Neural progenitor cell (in vitro differentiated cells): ENCODE results near the gene MOB1A. TPM values are rescaled to one million over a fixed set of nuclear protein-coding genes. Genes with fewer than 3 reads are reported as not detected.
"Not testable (repeated sequence)": the region's sequence is repeated elsewhere in the genome, so short reads cannot be mapped to it uniquely, and the experiment has no call there.

Experiments used
- DNase-seq: peaks from one replicate; pipeline ENCODE4 v3.0.0-alpha.2; 2016; ENCODE audit warnings: low spot score
- H2AFZ ChIP-seq: fragments of 200-600 bp; sonication (generic); replicated peaks from 2 replicates; pipeline ENCODE4 v1.6.1; 2016; ENCODE audit warnings: antibody characterized with exemption
- H3F3A ChIP-seq: fragments of 200-600 bp; sonication (generic); 2 replicates; pipeline ENCODE4 v1.6.1; 2016; ENCODE audit warnings: antibody characterized with exemption, low read depth
- H3K27ac ChIP-seq: fragments of 200-600 bp; sonication (generic); 2 replicates; pipeline ENCODE4 v1.5.1; 2016; ENCODE audit warnings: mild to moderate bottlenecking
- H3K27me3 ChIP-seq: fragments of 200-600 bp; sonication (generic); 2 replicates; pipeline ENCODE4 v1.6.1; 2016; ENCODE audit warnings: mild to moderate bottlenecking, moderate library complexity
- H3K36me3 ChIP-seq: fragments of 200-600 bp; sonication (generic); 2 replicates; pipeline ENCODE4 v1.5.1; 2016
- H3K4me1 ChIP-seq: fragments of 200-600 bp; sonication (generic); 2 replicates; pipeline ENCODE4 v1.6.1; 2016; ENCODE audit warnings: mixed run types
- H3K4me2 ChIP-seq: fragments of 200-600 bp; sonication (generic); 2 replicates; pipeline ENCODE4 v1.6.1; 2016
- H3K4me3 ChIP-seq: fragments of 200-600 bp; sonication (generic); 2 replicates; pipeline ENCODE4 v1.5.1; 2016
- H3K79me2 ChIP-seq: fragments of 200-600 bp; sonication (generic); 2 replicates; pipeline ENCODE4 v1.6.1; 2016; ENCODE audit warnings: low read depth
- H3K9ac ChIP-seq: fragments of 200-600 bp; sonication (generic); 2 replicates; pipeline ENCODE4 v1.6.1; 2016
- H3K9me3 ChIP-seq: fragments of 200-600 bp; sonication (generic); 2 replicates; pipeline ENCODE4 v1.5.1; 2016; ENCODE audit warnings: low read depth
- H4K20me1 ChIP-seq: fragments of 200-600 bp; sonication (generic); 2 replicates; pipeline ENCODE4 v1.6.1; 2016; ENCODE audit warnings: low read depth
- H3K27ac Mint-ChIP-seq: 3 replicates; pipeline ENCODE4 v1.8.0; 2021; ENCODE audit warnings: mixed read lengths
- H3K27me3 Mint-ChIP-seq: 2 replicates; pipeline ENCODE4 v1.8.0; 2022; ENCODE audit warnings: low read depth, mild to moderate bottlenecking, inconsistent platforms, moderate library complexity, mixed read lengths; ENCODE audit not compliant: insufficient read depth
- H3K36me3 Mint-ChIP-seq: 3 replicates; pipeline ENCODE4 v1.8.0; 2021; ENCODE audit warnings: mixed read lengths
- H3K4me1 Mint-ChIP-seq: 3 replicates; pipeline ENCODE4 v1.8.0; 2021; ENCODE audit warnings: mixed read lengths
- H3K4me3 Mint-ChIP-seq: 3 replicates; pipeline ENCODE4 v1.8.0; 2021; ENCODE audit warnings: mild to moderate bottlenecking, moderate library complexity, mixed read lengths
- H3K9me3 Mint-ChIP-seq: 3 replicates; pipeline ENCODE4 v1.8.0; 2020; ENCODE audit warnings: mixed read lengths
- EZH2 ChIP-seq: fragments of 200-600 bp; sonication (generic); IDR thresholded peaks from 2 replicates; pipeline ENCODE4 v1.6.1; 2017; ENCODE audit warnings: antibody characterized with exemption, mild to moderate bottlenecking, moderate library complexity
- EZH2phosphoT487 ChIP-seq: fragments of 200-600 bp; sonication (generic); IDR thresholded peaks from 2 replicates; pipeline ENCODE4 v1.6.1; 2017; ENCODE audit warnings: antibody characterized with exemption
- total RNA-seq: library from RNA; depleted of rRNA; stranded (reverse); fragments of >200 nt; gene quantifications from 2 replicates; pipeline ENCODE4 v1.2.3, GENCODE V29; 2015; ENCODE audit warnings: low replicate concordance
- TF ChIP-seq, protein P1 (sequence below): fragments of 200-600 bp; sonication (generic); IDR thresholded peaks from 2 replicates; pipeline ENCODE4 v1.5.1; 2017; ENCODE audit warnings: antibody characterized with exemption, mild to moderate bottlenecking

Gene MOB1A
- total RNA-seq, 1 donor from 2014 or later: 163 TPM

DNA sequence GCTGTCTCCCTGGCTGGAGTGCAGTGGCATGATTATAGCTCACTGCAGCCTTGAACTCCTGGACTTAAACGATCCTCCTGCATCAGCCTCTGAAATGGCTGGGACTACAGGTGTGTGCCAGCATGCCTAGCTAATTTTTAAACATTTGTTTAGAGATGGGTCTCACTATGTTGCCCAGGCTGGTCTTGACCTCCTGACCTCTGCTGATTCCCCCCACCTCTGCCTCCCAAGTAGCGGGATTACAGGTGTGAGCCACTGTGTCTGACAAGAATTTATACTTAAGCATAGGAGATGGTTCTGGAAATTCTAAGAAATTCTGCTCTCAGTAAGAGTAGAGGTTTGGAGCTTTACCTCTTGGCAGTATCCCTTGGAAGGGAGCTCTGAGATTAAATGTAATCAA lies 38.0 kb upstream of the MOB1A start:
- no peaks in the 10 kb centered on the region for H4K20me1 ChIP-seq

DNA sequence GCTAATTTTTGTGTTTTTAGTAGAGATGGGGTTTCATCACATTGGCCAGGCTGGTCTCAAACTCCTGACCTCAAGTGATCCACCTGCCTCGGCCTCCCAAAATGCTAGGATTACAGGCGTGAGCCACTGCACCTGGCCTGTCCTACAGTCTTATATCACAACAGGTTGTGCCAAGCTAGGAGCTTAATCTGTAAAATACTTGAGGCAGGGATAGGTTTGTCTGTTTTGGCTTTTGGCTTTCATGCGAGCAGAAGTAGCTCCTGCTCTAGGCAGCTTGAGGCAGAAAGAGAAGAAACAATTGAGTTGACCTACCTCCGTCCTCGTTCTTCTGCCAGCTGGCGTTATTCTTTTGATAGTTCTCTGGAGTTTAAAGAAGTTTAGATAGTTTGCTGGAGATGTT lies 37.1 kb upstream of the MOB1A start:
- not testable (repeated sequence) for H3F3A ChIP-seq, H3K9me3 ChIP-seq, H3K27me3 Mint-ChIP-seq, H3K4me1 Mint-ChIP-seq, H3K27ac ChIP-seq, H3K27me3 ChIP-seq, H3K4me2 ChIP-seq, H3K9ac ChIP-seq, H3K36me3 ChIP-seq, H4K20me1 ChIP-seq, DNase-seq, H3K9me3 Mint-ChIP-seq, H3K4me3 Mint-ChIP-seq, H3K4me3 ChIP-seq, H3K79me2 ChIP-seq, H2AFZ ChIP-seq, H3K27ac Mint-ChIP-seq, H3K4me1 ChIP-seq
- peaks cover 10% of the 10 kb centered on the region for H3K36me3 Mint-ChIP-seq

More for the DNA sequence above, 38.0 kb upstream of the MOB1A start:
- peaks cover 5% of the 10 kb centered on the region for H3K4me1 ChIP-seq
- no peak overlapping the region for H3K9ac ChIP-seq
- no peak overlapping the region for H3K4me3 ChIP-seq
- peaks cover 11% of the 10 kb centered on the region for H3K36me3 Mint-ChIP-seq
- no peak overlapping the region for H2AFZ ChIP-seq
- H3F3A ChIP-seq: peaks cover 2% of the 10 kb centered on the region
- no peaks in the 10 kb centered on the region for H3K9me3 ChIP-seq
- peaks cover 3% of the 10 kb centered on the region for H3K4me1 Mint-ChIP-seq
- H3K4me3 Mint-ChIP-seq: no peak overlapping the region
- no peaks in the 10 kb centered on the region for H3K9me3 Mint-ChIP-seq
- H3K4me2 ChIP-seq: no peak overlapping the region
- no peak for DNase-seq
- H3K36me3 ChIP-seq: peaks cover 4% of the 10 kb centered on the region
- TF ChIP-seq, protein P1, sequence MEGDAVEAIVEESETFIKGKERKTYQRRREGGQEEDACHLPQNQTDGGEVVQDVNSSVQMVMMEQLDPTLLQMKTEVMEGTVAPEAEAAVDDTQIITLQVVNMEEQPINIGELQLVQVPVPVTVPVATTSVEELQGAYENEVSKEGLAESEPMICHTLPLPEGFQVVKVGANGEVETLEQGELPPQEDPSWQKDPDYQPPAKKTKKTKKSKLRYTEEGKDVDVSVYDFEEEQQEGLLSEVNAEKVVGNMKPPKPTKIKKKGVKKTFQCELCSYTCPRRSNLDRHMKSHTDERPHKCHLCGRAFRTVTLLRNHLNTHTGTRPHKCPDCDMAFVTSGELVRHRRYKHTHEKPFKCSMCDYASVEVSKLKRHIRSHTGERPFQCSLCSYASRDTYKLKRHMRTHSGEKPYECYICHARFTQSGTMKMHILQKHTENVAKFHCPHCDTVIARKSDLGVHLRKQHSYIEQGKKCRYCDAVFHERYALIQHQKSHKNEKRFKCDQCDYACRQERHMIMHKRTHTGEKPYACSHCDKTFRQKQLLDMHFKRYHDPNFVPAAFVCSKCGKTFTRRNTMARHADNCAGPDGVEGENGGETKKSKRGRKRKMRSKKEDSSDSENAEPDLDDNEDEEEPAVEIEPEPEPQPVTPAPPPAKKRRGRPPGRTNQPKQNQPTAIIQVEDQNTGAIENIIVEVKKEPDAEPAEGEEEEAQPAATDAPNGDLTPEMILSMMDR: no peak
- TF ChIP-seq EZH2phosphoT487: no peak
- no peak for TF ChIP-seq EZH2
- H3K27ac Mint-ChIP-seq: no peak overlapping the region
- H3K79me2 ChIP-seq: no peaks in the 10 kb centered on the region
- H3K27ac ChIP-seq: no peak overlapping the region
- H3K27me3 ChIP-seq: no peaks in the 10 kb centered on the region
- H3K27me3 Mint-ChIP-seq: peaks cover 3% of the 10 kb centered on the region

GRCh38 chr2:74212702-74213410 lies 34.2 kb upstream of the MOB1A start:
- Mint-ChIP-seq H3K9me3 (no peaks in the 10 kb centered on the region), H3K4me3 (no peak overlapping the region), H3K36me3 (peaks cover 16% of the 10 kb centered on the region), H3K4me1 (no peaks in the 10 kb centered on the region), H3K27ac (no peak overlapping the region), H3K27me3 (no peaks in the 10 kb centered on the region)
- H3K79me2 ChIP-seq: peaks cover 12% of the 10 kb centered on the region
- no peak for DNase-seq
- H3F3A ChIP-seq: peaks cover 6% of the 10 kb centered on the region
- no peak overlapping the region for H3K9ac ChIP-seq
- H3K4me1 ChIP-seq: no peaks in the 10 kb centered on the region
- TF ChIP-seq EZH2phosphoT487 (no peak), EZH2 (no peak)
- TF ChIP-seq, protein P1: no peak
- no peak overlapping the region for H3K4me3 ChIP-seq
- no peak overlapping the region for H2AFZ ChIP-seq
- peaks cover 4% of the 10 kb centered on the region for H3K36me3 ChIP-seq
- no peak overlapping the region for H3K27ac ChIP-seq
- no peaks in the 10 kb centered on the region for H3K9me3 ChIP-seq
- no peak overlapping the region for H3K4me2 ChIP-seq
- H4K20me1 ChIP-seq: peaks cover 4% of the 10 kb centered on the region
- H3K27me3 ChIP-seq: no peaks in the 10 kb centered on the region

DNA sequence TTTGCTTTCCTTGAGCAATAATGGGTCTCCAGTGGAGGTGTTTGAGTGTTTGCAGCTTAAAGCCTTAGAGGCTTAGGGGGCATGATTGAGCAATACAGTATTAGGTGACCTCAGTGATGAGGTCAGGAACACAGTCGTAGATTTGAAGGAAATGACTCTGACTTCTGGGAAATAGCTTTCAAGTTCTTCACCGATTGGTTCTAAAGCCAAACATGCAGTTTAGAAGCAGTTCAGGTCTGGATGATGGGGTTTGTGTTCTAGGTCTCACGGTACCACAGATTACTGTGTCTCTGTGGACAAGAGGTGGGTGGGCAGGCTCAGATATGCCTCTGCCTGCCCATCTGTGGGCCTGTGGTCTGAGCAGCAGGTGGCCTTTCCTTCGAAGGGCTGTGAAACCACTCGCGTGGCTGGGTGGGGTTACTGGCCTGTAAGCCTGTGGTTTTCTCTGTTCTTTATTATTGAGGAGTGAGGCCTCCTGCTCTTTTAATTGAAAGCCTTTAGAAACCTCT lies 27.6 kb upstream of the MOB1A start:
- H3K9ac ChIP-seq: no peak overlapping the region
- Mint-ChIP-seq H3K36me3 (peaks cover 20% of the 10 kb centered on the region), H3K27ac (no peak overlapping the region), H3K27me3 (no peaks in the 10 kb centered on the region), H3K4me3 (no peak overlapping the region), H3K9me3 (no peaks in the 10 kb centered on the region), H3K4me1 (peaks cover 12% of the 10 kb centered on the region)
- DNase-seq: no peak
- H3K4me2 ChIP-seq: peak overlapping the region; percentile 20
- no peak for TF ChIP-seq EZH2phosphoT487
- TF ChIP-seq EZH2: no peak
- TF ChIP-seq, protein P1: no peak
- peaks cover 63% of the 10 kb centered on the region for H4K20me1 ChIP-seq
- H3K4me3 ChIP-seq: no peak overlapping the region
- peaks cover 8% of the 10 kb centered on the region for H3F3A ChIP-seq
- no peaks in the 10 kb centered on the region for H3K36me3 ChIP-seq
- peaks cover 78% of the 10 kb centered on the region for H3K79me2 ChIP-seq
- H3K27me3 ChIP-seq: no peaks in the 10 kb centered on the region
- no peaks in the 10 kb centered on the region for H3K9me3 ChIP-seq
- no peak overlapping the region for H3K27ac ChIP-seq
- H3K4me1 ChIP-seq: peaks cover 7% of the 10 kb centered on the region
- no peak overlapping the region for H2AFZ ChIP-seq
